SK-N-MC (cell line): Measurements from ENCODE around the gene DEPP1.

Source experiments
- DNase-seq: peaks from one replicate; pipeline ENCODE4 v3.0.0-alpha.2; 2011; ENCODE audit warnings: low read depth, low spot score
- H3K27ac ChIP-seq: fragments of 200-600 bp; sonication (generic); 2 replicates; pipeline ENCODE4 v1.5.1; 2016; ENCODE audit warnings: mixed run types
- H3K36me3 ChIP-seq: fragments of 200-600 bp; sonication (generic); 2 replicates; pipeline ENCODE4 v1.6.1; 2017; ENCODE audit warnings: antibody characterized with exemption, low read length, mixed read lengths; ENCODE audit not compliant: insufficient read depth
- H3K4me3 ChIP-seq: fragments of 200-600 bp; sonication (generic); 2 replicates; pipeline ENCODE4 v1.5.1; 2016
- H3K9ac ChIP-seq: fragments of 200-600 bp; sonication (generic); 2 replicates; pipeline ENCODE4 v1.8.0; 2017; ENCODE audit warnings: mixed run types, mixed read lengths; ENCODE audit not compliant: insufficient read length
- H3K9me3 ChIP-seq: fragments of 200-600 bp; sonication (generic); 2 replicates; pipeline ENCODE4 v1.6.1; 2017; ENCODE audit warnings: low read depth, mild to moderate bottlenecking, antibody characterized with exemption, low read length, moderate library complexity, mixed read lengths
- EZH2 ChIP-seq: fragments of 200-600 bp; sonication (generic); IDR thresholded peaks from one replicate; pipeline ENCODE4 v1.6.1; 2017; ENCODE audit warnings: antibody characterized with exemption
- FOXP2 ChIP-seq: optimal IDR thresholded peaks from 2 replicates; pipeline ENCODE3; 2011; ENCODE audit warnings: mild to moderate bottlenecking, moderate library complexity; ENCODE audit not compliant: insufficient read depth; ENCODE audit errors: extremely low read length, control extremely low read depth
- POLR2AphosphoS5 ChIP-seq: IDR thresholded peaks from 2 replicates; pipeline ENCODE4 v1.6.1; 2012; ENCODE audit warnings: mild to moderate bottlenecking, low read depth, low read length, borderline replicate concordance

DEPP1 gene

DNA sequence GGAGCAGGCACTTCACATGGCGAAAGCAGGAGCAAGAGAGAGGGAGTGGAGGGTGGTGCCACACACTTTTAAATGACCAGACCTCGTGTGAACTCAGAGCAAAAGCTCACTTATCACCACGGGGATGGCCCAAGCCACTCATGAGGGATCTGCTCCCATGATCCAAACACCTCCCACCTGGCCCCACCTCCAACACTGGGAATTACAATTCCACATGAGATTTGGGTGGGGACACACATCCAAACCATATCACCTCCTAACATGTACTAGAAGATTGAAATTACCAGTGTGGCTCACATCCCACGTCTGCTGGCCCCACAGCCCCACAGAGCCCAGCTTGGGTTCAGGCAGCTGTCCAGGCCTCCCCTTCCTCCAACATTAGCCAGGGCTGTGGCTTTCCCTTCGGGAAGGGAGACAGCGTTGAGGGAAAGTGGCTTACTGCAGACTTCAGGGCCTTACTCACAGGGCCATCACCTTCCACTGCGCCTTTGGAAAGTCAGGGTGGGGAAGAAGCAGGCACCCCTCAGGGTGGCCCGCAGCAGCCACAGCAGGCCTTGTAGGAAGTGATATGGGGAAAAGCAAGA lies 7.7 kb downstream of the DEPP1 start:
- Histone ChIP-seq H3K9ac (no peak overlapping the region), H3K4me3 (no peak overlapping the region), H3K9me3 (no peaks in the 10 kb centered on the region), H3K36me3 (no peaks in the 10 kb centered on the region), H3K27ac (no peak overlapping the region)
- TF ChIP-seq FOXP2 = no peak
- TF ChIP-seq EZH2 = no peak
- no peak for TF ChIP-seq POLR2AphosphoS5
- DNase-seq = no peak

DNA sequence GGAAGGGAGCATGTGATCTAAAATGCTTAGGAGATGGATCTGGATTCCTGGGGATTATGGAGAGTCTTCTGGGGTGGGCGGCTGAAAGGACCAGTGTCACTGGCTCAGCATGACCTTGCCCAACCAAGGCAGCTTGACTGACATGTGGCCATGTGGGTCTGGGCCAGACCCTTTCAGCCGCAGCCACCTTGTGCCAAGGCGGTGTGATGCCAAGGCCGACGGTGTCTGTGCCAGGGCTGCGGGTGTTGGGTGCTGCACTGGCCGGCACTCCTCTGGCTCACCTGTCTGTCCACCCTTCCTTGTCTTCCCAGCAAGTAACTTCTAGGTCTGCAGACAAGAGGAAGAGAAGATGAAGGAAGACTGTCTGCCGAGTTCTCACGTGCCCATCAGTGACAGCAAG lies 8.8 kb downstream of the DEPP1 start:
- Histone ChIP-seq H3K4me3 (no peak overlapping the region), H3K9ac (no peak overlapping the region), H3K36me3 (no peaks in the 10 kb centered on the region), H3K27ac (no peak overlapping the region), H3K9me3 (no peaks in the 10 kb centered on the region)
- DNase-seq = no peak
- TF ChIP-seq EZH2 = no peak
- TF ChIP-seq POLR2AphosphoS5 = no peak
- TF ChIP-seq FOXP2 = no peak

DNA sequence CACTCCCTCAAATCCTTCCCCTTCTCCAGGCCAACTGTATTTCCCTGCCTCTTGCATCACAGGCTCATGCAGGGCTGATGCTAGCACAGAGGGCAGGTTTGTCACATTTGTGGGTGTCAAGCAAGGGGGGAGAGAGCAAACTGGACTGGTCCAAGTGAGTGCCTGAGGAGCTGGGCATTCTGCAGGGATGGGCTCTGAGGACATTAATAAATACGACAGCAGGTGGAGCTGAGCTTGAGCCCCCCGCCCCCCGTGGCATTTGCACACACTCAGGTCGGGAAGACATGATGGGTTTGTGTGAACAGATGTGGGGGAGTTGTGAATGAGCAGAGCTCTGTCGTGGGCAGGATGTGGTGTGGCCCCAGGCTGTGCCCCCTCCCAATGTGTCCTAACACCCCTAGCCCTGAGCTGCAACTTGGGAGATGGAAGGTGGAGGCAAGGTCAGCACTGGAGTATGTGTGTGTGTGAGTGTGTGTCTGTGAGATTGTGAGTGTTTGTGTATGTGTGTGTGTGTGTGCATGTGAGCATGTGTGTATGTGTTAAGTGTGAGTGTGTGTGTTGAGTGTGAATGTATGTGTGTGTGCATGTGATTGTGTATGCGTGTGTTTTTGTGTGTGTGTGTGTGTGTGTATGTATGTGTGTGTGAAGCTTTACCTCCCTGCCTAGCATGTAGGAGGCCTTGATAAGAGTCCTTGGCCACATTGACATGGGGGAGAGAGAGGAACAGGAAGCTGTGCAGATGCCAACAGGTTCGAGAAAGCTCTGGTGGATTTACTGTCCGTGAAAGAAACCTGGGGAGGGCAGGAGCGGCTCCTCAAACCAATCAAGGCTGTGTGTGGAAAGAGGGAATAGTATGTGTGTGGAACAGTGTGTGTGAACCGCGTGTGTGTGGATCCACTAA lies 9.9 kb downstream of the DEPP1 start:
- TF ChIP-seq FOXP2 = no peak
- TF ChIP-seq POLR2AphosphoS5 = no peak
- TF ChIP-seq EZH2 = no peak
- Histone ChIP-seq H3K9me3 (no peaks in the 10 kb centered on the region), H3K36me3 (no peaks in the 10 kb centered on the region), H3K4me3 (no peak overlapping the region), H3K9ac (no peak overlapping the region), H3K27ac (no peak overlapping the region)
- DNase-seq = no peak

DNA sequence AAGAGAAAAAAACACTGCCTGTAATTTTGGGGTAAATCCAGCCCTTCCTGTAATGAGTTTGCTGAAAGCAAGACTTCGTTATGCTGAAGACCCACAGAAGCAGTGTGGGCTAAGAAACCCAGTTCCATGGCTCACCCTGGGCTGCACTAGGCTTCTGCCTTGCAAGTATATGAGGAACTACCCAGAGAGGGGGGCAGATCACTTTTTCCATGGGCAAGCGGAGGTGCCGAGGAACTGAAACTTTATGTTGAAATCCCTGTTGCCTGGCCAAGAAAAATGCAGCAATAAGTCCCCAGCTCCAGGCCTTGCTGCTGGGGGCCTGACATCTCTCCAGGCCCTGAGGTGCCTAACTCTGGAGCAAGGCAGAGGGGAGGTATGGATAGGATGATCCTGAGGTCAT lies 10.5 kb downstream of the DEPP1 start:
- no peak overlapping the region for H3K4me3 ChIP-seq
- H3K9ac ChIP-seq = no peak overlapping the region
- H3K9me3 ChIP-seq = no peaks in the 10 kb centered on the region
- no peaks in the 10 kb centered on the region for H3K36me3 ChIP-seq
- 0 out of 2 replicates have a peak overlapping the region, but pooled peaks have one; percentile 19 for H3K27ac ChIP-seq
- TF ChIP-seq POLR2AphosphoS5 (no peak), EZH2 (no peak), FOXP2 (no peak)
- no peak for DNase-seq

DNA sequence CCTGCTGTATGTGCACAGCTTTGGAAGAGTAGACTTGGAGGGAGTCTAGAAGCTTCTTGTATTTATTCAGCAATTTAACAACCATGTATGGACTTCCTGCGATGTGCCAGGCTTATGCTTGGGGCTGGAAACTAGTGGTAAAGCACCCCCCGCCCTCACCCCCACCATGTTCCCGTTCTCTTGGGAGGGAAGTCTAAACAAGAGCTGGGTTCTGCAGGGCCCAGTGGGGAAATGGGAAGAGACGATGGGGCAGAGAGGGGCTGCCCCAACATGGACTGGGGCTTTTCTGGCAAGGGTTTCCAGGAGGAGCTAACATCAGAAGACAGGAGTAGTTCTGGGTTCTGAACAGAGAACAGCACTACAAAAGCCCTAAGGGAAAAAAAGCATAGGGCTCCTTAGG lies 11.0 kb downstream of the DEPP1 start:
- Histone ChIP-seq H3K27ac (0 out of 2 replicates have a peak overlapping the region, but pooled peaks have one; percentile 19), H3K36me3 (no peaks in the 10 kb centered on the region), H3K9ac (no peak overlapping the region), H3K9me3 (no peaks in the 10 kb centered on the region), H3K4me3 (no peak overlapping the region)
- TF ChIP-seq FOXP2 = no peak
- TF ChIP-seq EZH2 = no peak
- no peak for TF ChIP-seq POLR2AphosphoS5
- DNase-seq = no peak

DNA sequence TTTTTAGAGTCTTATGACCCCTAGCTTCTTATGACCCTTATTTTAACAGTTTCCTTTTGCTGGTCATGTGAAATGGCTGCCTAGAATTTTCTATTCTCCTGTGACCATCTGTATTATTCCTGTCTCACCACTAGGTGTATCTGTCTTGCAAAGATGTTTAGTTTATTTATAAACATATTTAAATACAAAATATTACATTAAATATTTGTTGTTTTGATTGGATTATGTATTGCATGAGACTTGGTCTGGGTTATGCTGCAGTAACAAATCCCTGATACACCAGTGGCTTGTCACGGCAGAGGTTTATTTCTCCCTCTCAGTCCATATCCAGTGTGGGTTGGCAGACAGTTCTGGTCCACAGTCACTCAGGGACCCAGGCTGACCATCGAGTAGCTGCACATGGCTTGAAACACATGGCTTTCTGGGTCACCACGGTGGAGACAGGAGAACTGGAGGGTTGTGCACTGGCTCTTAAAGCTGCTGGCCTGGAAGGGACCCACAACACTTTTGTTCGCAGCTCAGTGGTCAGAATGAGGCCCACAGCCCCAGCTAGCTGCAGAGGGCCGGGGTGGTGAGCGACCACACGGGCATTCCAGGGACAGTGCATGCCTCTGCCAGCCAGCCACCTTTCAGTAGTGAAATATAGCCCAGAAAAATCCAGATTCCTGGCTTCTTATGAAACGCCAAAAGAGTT lies 11.6 kb downstream of the DEPP1 start:
- no peak overlapping the region for H3K27ac ChIP-seq
- DNase-seq = no peak
- no peaks in the 10 kb centered on the region for H3K36me3 ChIP-seq
- H3K9ac ChIP-seq = no peak overlapping the region
- H3K9me3 ChIP-seq = no peaks in the 10 kb centered on the region
- no peak overlapping the region for H3K4me3 ChIP-seq
- TF ChIP-seq POLR2AphosphoS5 = no peak
- TF ChIP-seq FOXP2 = no peak
- TF ChIP-seq EZH2 = no peak

DNA sequence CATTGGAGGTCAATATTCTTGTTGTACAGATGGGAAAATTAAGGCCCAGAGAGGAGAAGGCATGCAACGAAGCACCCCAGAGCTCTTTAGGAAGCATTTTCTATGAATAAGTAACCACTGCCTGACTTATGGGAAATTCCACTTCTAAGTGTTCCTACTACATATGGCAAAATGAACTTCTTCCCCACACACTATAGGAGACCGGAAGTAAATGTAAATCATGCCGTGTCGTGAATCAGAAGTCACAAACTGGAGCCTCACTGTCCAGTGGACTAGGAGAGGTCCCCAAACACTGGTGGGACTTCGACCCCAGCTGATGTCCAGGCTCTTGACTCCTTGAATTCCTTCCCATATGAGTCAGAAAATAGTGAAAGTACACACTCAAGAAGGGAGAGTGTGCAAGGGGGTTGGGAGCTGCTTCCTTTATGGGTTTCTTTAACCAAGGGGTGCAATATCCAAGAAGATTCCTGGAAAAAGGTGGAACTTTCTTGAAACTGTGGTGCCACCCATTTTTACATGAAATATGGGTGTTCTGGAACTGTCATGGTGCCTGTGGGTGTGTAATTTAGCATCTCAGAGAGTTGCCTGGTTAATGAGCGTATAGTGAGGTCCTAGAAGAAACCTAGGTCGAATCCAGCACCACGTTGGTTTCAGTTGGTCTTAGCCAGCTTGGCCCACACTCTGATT lies 12.3 kb downstream of the DEPP1 start:
- Histone ChIP-seq H3K9me3 (no peaks in the 10 kb centered on the region), H3K27ac (no peak overlapping the region), H3K4me3 (no peak overlapping the region), H3K36me3 (no peaks in the 10 kb centered on the region), H3K9ac (no peak overlapping the region)
- no peak for TF ChIP-seq POLR2AphosphoS5
- no peak for TF ChIP-seq EZH2
- TF ChIP-seq FOXP2 = no peak
- no peak for DNase-seq
